Ovary (tissue), 3 donors: ENCODE results near the gene XPC.

ENCODE experiments used
- EP300 ChIP-seq: sonication (generic); formaldehyde crosslinking; IDR thresholded peaks from one replicate; pipeline ENCODE4 v1.6.1; 2017; ENCODE audit warnings: antibody characterized with exemption
- POLR2A ChIP-seq: fragments of 450-650 bp; IDR thresholded peaks from one replicate; pipeline ENCODE4 v1.6.1; 2017; ENCODE audit warnings: antibody characterized with exemption, mild to moderate bottlenecking, moderate library complexity
- TF ChIP-seq, protein P1 (sequence below), 3 donors: fragments of 450-650 bp in 2 of 3; fragments of 200-600 bp in 1 of 3; IDR thresholded peaks; one replicate each; pipeline versions ENCODE4 v1.5.1 to v1.8.0; 2016 to 2022; ENCODE audit warnings: antibody characterized with exemption in 3 of 3, mild to moderate bottlenecking in 1 of 3
- donor health status: DM: no; HTN: no; CAD: no.

DNA sequence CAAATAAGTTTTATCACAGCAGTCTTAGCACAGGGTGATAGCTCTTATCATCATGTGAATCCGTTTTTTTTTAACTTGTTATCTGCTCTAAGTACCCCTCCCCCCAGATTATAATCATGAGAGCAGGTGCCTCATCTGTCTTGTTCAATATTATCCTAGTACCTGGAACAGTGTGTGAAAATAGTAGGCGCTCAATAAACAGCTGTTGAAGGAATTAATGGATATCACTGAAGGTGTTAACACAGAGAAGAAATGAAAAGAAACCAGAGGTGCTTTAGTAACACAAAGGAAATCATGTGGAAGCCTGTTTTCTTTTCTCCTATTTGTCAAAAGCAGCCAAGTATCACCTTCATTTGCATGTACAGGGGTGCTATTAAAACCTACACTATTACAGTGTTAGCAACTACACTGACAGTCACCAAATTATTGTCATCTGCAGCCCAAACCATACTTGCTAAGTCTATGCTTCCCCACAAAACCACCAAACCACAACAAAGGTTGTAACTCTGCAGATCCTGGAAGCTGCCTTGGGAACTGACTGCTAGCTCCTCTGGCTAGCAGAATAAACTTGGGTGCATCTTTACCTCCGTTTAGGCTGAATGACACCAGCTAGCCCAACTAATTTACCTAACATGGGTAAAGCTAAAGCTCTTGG lies 2.9 kb downstream of the XPC start:
- TF ChIP-seq, protein P1, sequence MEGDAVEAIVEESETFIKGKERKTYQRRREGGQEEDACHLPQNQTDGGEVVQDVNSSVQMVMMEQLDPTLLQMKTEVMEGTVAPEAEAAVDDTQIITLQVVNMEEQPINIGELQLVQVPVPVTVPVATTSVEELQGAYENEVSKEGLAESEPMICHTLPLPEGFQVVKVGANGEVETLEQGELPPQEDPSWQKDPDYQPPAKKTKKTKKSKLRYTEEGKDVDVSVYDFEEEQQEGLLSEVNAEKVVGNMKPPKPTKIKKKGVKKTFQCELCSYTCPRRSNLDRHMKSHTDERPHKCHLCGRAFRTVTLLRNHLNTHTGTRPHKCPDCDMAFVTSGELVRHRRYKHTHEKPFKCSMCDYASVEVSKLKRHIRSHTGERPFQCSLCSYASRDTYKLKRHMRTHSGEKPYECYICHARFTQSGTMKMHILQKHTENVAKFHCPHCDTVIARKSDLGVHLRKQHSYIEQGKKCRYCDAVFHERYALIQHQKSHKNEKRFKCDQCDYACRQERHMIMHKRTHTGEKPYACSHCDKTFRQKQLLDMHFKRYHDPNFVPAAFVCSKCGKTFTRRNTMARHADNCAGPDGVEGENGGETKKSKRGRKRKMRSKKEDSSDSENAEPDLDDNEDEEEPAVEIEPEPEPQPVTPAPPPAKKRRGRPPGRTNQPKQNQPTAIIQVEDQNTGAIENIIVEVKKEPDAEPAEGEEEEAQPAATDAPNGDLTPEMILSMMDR (IDR thresholded peaks at IDR 0.05) = no peak
- no peak for TF ChIP-seq POLR2A
- TF ChIP-seq EP300 = no peak
